Stimulated activated CD8-positive, alpha-beta memory T cell treated with anti-CD3 and anti-CD28 coated beads, Interleukin-7, amount 100 ng/mL, for 48 hours (primary cell): ENCODE data around the gene CDC14A.
A peak's percentile ranks its signal among the peaks of the same experiment; 100 is the strongest.

Experiments used
- DNase-seq, 2 donors: peaks; one replicate each; pipeline ENCODE4 v3.0.0-alpha.2; 2020; ENCODE audit warnings: low read depth in 1 of 2; ENCODE audit errors: extremely low read depth in 1 of 2

The CDC14A gene

GRCh38 chr1:100440075-100440809, 87.9 kb downstream of the CDC14A start:
- peak; percentile 47 to 77 for DNase-seq

DNA sequence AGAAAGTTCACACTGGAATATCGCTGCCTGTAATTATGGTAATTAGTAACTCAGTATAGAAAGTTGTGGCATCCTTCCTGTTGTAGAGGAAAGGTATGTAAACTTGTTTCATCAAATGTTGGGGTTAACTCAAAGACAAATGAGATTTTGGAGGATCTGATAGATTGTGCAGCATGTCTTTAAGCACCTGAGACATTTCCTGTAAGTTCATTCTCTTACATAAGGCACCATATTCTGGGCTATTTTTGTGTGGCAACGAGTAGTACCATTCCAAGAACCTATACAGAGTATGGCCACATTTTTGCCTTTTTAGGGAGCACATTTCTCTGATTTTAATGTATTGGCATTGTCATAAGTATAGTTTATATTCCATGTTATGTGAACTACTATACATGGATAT, 88.8 kb downstream of the CDC14A start:
- DNase-seq = no peak

DNA sequence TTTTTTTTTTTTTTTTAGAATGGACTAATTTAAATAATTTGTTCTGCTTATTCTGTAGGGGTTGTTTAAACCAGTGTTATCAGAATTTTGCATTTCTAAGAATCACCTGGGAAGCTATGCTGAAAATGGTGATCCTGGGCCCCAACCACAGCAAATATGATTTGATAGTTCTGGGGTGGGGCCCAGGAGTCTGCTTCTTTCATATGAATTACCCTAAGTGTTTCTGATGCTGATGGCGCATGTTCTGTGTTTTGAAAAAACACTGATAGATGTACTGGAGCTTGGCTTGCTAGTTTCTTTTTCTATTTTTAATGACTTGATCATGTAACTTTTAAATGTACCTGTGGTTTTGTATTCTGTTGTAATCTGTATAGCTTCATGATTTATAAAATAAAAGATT, 89.3 kb downstream of the CDC14A start:
- DNase-seq = no peak

GRCh38 chr1:100443811-100444571, 91.7 kb downstream of the CDC14A start:
- no peak for DNase-seq

DNA sequence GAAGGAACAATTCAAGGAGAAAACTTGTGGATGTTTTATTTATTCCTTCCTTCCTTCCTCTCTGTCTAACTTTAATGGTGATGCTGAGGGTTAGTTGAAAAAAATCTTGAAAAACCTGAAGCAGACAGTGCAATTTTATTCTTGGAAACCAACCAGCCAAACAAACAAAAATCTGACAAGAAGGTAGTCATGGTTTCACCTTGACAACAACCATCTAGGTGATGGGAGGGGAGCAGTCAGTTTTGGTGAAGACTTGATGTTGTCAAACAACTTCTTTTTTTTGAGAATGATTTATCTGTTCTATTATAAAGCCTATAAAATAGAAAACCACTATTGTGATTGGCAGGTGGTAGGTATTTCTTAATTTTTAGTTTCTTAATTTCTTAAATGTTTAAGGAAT, 93.3 kb downstream of the CDC14A start:
- DNase-seq = no peak

DNA sequence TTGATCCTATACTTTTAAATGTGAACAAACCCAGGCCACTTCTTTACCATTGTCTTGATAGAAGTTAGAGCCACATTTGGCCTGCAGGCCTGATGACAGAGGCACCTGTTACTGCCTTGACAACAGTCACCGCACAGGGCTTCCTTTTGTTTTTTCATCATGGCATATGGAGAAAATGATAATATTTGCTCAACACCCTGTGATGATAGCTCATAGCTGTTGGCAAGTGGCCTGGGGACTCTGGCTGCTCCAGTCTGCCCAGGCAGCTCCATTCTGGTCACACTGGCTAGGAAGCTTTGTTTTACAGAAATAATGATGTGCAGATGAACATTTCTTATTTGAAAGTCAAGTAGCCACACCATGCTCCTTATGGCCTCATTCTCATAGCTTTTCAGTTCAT, 96.1 kb downstream of the CDC14A start:
- DNase-seq = no peak

GRCh38 chr1:100449477-100449876, 97.2 kb downstream of the CDC14A start:
- no peak for DNase-seq

GRCh38 chr1:100452641-100453040, 100.3 kb downstream of the CDC14A start:
- no peak for DNase-seq

GRCh38 chr1:100455478-100456072, 103.3 kb downstream of the CDC14A start:
- no peak for DNase-seq

DNA sequence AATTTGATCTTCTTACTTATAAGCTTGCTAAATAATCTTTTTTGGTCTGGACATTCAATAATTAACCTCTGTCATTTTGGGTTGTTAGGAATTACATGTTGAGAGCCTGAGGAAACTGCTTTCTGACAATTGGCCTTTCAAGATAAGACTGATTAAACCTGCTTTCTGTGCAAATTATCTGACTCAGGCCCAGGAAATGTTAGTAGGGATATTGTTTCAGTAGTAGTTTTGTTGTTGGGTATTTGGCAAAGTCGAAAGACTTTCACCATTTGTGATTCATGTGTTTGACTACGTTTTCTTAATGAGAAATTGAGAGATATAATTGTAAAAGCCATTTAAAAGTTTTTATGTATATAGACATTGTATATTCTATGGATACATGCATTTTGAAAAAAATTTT, 104.6 kb downstream of the CDC14A start:
- DNase-seq = no peak

DNA sequence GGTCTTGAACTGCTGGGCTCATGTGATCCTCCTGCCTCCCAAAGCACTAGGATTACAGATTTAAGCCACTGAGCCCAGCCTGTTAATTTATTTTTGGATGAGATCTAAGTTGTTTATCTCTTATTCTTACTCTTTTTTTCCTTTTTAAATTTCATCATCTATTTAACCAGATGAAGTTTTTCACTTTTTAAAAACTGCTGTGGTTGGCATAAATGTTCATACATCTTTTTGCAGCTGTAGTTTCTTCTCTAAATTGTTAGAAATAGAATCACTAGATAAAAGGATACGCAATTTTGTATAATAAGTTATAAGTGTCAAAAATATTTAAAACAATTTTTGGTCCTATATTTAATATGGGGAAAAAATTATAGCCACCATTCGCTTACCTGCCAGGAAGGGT, 105.4 kb downstream of the CDC14A start:
- DNase-seq = no peak

DNA sequence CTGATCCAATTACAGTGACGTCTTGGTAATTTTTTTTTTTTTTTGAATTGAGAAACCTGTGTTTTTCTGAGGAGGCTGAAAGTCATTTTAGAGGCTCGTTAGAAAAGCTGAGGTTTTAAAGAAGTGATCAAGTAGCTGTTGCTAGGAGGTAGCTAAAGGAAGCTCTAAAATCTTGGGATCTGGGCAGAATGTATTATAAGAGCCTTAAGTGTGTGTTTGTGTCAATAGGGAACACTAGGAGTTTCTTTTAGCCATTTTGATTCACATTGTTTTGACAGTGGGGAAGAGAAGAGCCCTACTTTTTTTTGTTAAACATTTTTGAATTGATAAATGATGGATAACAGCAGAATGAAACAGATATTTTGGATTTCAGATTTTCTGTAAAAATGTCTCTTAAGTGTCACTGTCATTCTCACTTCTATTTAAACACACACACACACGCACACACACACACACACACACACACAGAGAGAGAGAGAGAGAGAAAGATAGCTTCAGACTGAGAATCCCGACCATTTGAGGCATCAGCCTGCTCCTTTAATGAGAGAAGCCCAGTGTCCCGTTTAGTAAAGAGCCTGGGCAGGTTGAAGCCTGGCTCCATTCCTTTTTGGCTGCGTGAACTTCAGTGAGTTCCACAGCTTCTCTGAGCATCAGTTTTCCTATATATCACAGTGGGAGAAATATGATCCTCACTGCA, 106.5 kb downstream of the CDC14A start:
- DNase-seq = no peak

DNA sequence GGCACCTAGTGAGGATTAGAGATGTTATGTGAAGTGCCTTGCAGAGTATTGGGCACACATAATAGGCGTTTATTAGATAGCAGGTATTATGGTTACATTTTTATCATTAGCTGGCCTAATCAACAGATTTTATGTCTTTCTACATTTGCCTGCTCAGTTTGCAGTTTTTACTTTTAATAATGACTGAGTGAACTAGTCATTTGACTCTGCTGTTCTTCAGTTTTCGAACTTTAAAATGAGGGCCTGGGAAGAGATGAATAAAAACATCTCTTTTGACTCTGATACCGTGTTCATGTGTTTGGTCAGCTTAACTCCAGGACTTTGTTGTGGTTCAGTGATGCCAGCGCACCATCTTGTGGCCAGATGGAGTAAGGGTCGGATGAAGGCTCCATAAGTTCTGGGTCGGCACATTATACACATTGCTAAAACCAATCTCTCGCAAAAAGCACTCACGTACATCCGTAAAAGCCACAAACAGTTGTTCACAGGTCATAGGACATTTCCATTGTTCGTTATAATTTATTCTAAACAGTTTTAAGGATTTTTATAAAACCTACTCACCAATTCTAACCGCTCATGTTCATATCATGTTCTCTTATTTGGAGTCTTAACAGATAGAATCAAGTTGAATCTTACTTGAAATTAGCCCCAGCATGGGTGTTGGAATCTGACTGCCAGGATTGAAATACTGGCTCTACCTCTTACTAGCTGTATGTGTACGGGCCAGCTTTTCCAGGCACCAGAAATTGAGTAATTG, 107.2 kb downstream of the CDC14A start:
- peak; percentile 32 to 49 for DNase-seq

DNA sequence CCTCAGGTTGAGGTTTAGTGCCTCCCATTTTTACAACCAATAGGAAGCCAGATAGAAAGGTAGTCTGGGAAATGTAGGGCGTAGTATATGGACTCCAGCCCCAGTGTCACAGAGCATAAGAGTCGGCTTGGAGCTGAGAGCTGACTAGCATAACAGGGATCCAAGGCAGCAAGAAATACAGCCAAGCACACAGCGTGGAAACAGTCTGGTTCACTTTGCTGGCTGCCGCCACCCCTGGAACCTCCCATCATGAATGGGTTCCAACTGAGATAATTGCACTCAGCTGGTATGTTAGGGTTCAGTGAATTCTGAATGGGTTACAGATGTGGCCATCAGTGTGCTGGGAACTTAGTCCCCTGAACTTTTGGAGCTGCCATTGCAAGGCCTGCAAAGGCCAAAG, 108.9 kb downstream of the CDC14A start:
- no peak for DNase-seq

DNA sequence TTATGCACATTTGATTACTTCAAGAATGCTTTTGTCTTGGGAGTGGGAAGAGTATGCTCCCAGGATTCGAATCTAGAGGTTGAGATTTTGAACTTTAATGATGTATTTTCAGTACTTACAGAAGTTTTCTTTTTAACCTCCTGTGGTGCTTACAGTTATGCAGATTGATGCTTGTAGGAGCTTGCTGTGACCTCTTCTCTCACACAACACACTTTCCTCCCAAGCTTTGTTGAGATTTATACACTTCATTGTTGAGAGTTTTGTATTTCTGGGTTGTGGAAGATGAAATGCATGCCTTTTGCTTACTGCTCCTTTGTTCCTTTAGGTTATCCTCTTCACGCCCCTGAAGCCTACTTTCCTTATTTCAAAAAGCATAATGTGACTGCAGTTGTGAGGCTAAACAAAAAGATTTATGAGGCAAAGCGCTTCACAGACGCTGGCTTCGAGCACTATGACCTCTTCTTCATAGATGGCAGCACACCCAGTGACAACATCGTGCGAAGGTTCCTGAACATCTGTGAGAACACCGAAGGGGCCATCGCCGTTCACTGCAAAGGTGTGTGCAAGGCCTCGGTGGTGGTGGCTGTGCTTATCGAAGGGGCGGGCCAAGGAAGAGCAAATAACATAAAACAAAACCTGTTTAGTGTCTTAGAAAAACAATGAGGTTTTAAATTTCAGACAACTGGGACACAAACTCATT, 110.2 kb downstream of the CDC14A start:
- DNase-seq = no peak

DNA sequence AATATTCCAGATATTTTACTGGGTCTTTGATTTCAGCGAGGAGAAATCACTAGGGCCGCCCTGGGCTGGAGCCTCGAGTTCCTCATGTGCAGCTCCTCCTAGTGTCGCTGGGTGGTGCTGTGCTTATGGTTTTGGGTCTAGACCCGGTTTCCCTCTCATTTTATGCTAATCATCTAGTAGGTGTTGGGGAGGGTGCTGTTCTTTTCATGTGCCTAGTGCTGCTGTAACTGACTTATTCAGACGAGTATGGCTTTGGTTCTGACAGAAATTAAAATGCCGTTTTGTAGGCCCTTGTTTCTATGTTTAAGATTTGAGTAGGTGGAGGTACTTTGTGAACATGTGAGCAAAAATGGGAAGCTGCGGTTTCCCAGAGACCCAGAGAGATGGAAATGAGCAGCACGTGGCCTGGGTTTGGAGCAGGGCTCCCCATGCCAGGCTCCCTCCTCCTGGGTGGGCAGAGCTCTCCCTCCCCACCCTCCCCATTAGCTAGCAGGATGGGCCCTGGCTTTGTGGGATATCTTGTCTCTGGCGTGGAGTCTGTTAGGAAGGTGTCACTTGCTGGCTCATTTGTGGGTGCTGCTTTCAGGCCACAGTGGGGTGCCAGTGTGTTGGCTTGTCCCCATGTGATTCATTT, 111.6 kb downstream of the CDC14A start:
- DNase-seq = peak in 1 of 2 donors; percentile 43

- no peak for DNase-seq
These were observed 117.3 kb downstream of the CDC14A start for GRCh38 chr1:100469578-100469977.

- no peak for DNase-seq
These were observed 122.5 kb downstream of the CDC14A start for GRCh38 chr1:100474834-100475233.

DNA sequence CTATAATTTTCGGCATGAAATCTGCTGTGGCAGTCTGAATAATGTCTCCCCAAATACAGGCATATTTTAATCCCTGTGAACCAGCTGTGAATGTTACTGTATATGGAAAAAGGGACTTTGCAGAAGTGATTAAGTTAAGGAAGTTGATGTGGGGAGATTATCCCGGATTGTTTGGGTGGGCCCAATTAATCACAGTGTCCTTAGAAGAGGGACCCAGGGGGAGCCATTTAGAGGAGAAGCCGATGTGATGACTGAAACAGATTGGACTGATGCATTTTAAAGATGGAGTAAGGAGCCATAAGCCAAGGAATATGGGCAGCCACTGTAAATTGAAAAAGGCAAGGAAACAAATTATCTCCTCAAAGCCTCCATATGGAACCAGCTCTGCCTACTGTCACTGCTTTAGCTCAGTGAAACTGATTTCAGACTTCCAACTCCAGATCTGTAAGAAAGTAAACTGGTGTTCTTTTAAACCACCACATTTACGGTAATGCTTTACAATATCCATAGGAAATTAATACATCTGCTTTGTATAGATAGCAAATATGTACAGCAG, 124.5 kb downstream of the CDC14A start:
- DNase-seq = no peak
